GM13976 (cell line): ENCODE measurements around the gene IZUMO1.
"Not testable (repeated sequence)": the region's sequence is repeated elsewhere in the genome, so short reads cannot be mapped to it uniquely, and the experiment has no call there.

Experiments
- DNase-seq: peaks from one replicate; pipeline ENCODE4 v3.0.0; 2012; ENCODE audit warnings: low spot score
- in situ Hi-C: fragments of 300-500 bp; cut with MboI; formaldehyde crosslinking; loops from one replicate; pipeline ENCODE4 v1.12.0; 2022; ENCODE audit warnings: low sequenced_read_pairs, mixed read lengths, inconsistent platforms; ENCODE audit not compliant: unreplicated experiment
- TF ChIP-seq, protein P1 (sequence below): IDR thresholded peaks from 2 replicates; pipeline ENCODE4 v1.5.1; 2012; ENCODE audit warnings: borderline replicate concordance, mild to moderate bottlenecking; ENCODE audit not compliant: insufficient read depth; ENCODE audit errors: extremely low read depth, missing control alignments, control extremely low read depth

Gene IZUMO1

DNA sequence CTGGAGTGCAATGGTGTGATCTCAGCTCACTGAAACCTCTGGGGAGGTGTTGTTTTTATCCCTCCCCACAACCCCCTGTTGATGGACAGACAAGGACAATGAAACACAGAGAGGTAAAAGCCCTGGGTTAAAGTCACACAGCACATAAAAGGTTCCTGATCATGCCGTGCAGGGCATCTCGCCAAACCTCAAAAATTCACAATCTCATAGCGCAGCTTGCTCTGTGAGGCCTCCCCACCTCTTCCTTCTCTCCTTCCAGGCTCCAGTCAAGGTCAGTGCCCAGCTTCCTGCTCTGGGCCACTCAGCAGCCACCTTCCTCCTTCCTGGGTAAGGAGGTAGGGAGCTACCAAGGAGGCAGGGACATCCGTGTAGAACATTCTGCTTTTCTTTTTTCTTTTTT, 48.7 kb downstream of the IZUMO1 start:
- no peak for DNase-seq
- TF ChIP-seq, protein P1, sequence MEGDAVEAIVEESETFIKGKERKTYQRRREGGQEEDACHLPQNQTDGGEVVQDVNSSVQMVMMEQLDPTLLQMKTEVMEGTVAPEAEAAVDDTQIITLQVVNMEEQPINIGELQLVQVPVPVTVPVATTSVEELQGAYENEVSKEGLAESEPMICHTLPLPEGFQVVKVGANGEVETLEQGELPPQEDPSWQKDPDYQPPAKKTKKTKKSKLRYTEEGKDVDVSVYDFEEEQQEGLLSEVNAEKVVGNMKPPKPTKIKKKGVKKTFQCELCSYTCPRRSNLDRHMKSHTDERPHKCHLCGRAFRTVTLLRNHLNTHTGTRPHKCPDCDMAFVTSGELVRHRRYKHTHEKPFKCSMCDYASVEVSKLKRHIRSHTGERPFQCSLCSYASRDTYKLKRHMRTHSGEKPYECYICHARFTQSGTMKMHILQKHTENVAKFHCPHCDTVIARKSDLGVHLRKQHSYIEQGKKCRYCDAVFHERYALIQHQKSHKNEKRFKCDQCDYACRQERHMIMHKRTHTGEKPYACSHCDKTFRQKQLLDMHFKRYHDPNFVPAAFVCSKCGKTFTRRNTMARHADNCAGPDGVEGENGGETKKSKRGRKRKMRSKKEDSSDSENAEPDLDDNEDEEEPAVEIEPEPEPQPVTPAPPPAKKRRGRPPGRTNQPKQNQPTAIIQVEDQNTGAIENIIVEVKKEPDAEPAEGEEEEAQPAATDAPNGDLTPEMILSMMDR: no peak
- in situ Hi-C loops: no loop called here

DNA sequence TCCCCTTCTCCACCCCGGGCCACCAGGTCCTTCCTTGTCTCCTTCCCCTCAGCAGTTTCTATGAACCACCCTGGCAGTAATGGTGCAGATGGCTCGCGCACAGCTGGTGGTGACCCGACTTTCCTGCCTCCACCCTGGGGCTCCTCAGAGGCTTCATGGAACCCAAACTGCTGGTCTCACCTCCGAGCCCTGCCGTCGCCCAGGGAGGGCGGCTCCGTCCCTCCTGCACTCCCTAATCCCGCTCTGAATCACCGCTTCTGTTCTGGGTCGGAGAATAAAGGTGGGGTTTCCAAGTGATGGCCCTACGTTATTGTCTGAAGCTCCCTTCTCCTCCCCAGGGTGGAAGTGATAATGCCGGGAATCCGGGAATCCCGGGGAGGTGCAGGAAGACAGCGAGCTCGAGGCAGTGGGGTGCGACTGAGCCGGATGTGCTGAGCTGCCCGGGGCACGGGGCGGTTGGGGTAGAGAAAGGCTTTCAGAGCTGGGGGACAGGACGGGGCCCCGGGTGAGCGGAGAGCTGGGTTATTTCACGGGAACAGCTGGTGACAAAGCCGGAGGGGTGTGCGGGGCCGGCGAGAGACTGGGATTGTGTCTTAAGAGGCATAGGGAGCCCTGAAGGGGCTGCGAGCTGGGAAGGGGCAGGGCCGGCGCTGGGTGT, 50.2 kb downstream of the IZUMO1 start:
- TF ChIP-seq, protein P1: no peak
- in situ Hi-C loops: no loop called here
- DNase-seq: no peak

DNA sequence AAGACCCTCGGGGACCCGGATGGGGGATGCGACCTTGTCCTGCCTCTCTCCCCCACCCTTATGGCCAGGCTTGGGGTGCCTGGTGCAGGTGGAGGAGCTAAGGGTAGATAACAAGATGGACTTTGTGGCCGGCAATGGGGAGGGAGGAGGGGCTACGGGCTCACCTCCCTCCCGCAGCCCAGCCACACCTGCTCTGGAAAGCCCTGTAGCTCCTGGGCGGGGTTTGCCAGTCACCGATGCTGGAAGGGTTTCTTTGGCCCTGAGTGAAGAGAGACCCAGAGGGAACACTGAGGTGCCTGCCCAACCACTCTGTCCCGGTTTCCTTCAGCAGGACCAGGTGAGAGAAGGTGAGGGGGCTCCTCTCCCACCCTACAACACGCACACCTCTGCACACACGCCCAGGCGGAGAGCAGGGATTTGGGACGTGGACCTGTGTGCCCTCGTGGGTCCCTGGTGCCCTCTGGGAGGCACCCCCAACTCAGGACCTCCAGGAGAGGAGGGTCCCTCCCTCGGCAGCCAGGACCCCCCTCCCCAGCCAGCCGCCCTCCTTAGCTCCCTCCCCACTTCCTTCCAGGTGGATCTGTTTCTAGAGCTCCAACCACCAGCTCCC, 50.9 kb downstream of the IZUMO1 start, which contains the start of gene FUT2:
FUT2 (plus strand) TSS at position 229 of the 610 bp plus-strand sequence. CDS start 6,986 bp downstream, outside the sequence.
- TF ChIP-seq, protein P1: no peak
- DNase-seq: no peak

DNA sequence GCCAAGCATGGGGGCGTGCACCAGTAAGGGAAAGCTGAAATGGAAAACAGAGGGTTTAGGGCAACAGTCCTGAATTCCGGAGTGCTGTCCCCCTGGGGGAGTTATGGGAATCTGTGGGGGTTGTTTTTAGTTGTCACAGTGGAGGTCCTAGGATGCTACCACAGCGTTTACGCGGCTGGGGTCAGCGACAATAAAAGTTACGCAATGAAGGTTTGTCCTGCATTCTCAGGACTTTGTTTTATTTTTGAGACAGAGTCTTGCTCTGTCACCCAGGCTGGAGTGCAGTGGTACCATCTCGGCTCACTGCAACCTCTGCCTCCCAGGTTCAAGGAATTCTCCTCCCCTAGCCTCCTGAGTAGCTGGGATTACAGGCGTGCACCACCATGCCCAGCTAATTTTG, 53.1 kb downstream of the IZUMO1 start:
- DNase-seq, in situ Hi-C loops: not testable (repeated sequence)

More for the DNA sequence above, 50.9 kb downstream of the IZUMO1 start, which contains the start of gene FUT2:
- in situ Hi-C loops: no loop called here
